NB4 (cell line): Measurements from ENCODE around the gene CXCL8.

Experiments
- TF ChIP-seq, protein P1 (sequence below): IDR thresholded peaks from one replicate; pipeline ENCODE4 v1.5.1; 2012; ENCODE audit warnings: low read depth, low read length
- TF ChIP-seq, protein P2 (sequence below): IDR thresholded peaks from 2 replicates; pipeline ENCODE4 v1.6.1; 2011; ENCODE audit warnings: low read depth, low read length

DNA sequence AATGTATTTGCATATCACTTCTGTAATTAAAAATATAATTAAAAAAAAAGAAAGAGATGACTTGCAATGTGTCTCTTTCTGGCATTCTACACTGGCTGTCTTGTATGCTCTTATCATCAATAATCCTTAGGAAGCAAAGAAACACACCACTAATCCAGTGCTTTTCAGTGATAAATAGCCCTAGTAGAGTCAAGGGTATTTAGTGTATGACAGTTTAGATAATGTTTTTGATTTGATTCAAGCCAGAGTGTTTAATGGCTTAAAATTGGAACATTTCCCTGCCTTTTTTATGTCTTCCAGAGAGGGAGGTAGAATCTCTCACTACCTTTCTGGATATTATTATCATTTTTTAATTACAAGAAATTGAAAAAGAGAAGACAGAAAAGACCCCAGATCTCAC lies 48.6 kb upstream of the CXCL8 start:
- TF ChIP-seq, protein P1, sequence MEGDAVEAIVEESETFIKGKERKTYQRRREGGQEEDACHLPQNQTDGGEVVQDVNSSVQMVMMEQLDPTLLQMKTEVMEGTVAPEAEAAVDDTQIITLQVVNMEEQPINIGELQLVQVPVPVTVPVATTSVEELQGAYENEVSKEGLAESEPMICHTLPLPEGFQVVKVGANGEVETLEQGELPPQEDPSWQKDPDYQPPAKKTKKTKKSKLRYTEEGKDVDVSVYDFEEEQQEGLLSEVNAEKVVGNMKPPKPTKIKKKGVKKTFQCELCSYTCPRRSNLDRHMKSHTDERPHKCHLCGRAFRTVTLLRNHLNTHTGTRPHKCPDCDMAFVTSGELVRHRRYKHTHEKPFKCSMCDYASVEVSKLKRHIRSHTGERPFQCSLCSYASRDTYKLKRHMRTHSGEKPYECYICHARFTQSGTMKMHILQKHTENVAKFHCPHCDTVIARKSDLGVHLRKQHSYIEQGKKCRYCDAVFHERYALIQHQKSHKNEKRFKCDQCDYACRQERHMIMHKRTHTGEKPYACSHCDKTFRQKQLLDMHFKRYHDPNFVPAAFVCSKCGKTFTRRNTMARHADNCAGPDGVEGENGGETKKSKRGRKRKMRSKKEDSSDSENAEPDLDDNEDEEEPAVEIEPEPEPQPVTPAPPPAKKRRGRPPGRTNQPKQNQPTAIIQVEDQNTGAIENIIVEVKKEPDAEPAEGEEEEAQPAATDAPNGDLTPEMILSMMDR = no peak
- TF ChIP-seq, protein P2, sequence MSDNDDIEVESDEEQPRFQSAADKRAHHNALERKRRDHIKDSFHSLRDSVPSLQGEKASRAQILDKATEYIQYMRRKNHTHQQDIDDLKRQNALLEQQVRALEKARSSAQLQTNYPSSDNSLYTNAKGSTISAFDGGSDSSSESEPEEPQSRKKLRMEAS = no peak
